ENCODE results near the gene LGALS3.

LGALS3 gene

GRCh38 chr14:55180434-55180833, 51.4 kb downstream of the LGALS3 start:
- no peaks in the 10 kb centered on the region for H3K9me2 ChIP-seq (replicated peaks; ENCODE audit: insufficient read depth, low read length)
- H3K27ac ChIP-seq (ENCODE audit: low read depth, low read length) = no peak overlapping the region
- no peak overlapping the region for H3K4me3 ChIP-seq (ENCODE audit: insufficient read depth, low read length, poor library complexity, severe bottlenecking)
- H3K27me3 ChIP-seq (ENCODE audit: low read length) = no peaks in the 10 kb centered on the region
- TF ChIP-seq EZH2phosphoT487 (conservative IDR thresholded peaks at IDR 0.05; ENCODE audit: low read length) = no peak
- no peak for TF ChIP-seq CTCF (IDR thresholded peaks at IDR 0.05; ENCODE audit: insufficient read depth, low read length, poor library complexity, severe bottlenecking)
- no peaks in the 10 kb centered on the region for H4K20me1 ChIP-seq (ENCODE audit: low read depth, low read length)
- no peaks in the 10 kb centered on the region for H3K9me3 ChIP-seq (ENCODE audit: insufficient read depth, low read length)
- H3K4me2 ChIP-seq (ENCODE audit: low read depth, low read length, poor library complexity, severe bottlenecking) = no peak overlapping the region
- peaks cover 5% of the 10 kb centered on the region; the same call in 1 of the 2 replicates for H3F3A ChIP-seq (ENCODE audit: insufficient read depth)
- peaks cover 60% of the 10 kb centered on the region for H3K36me3 ChIP-seq (ENCODE audit: low read length)
- no peak overlapping the region for H2AFZ ChIP-seq (ENCODE audit: low read depth, low read length, severe bottlenecking)
- H3K9ac ChIP-seq (ENCODE audit: low read length) = no peak overlapping the region
- peaks cover 23% of the 10 kb centered on the region; the same call in 1 of the 2 replicates for H3K79me2 ChIP-seq (ENCODE audit: insufficient read depth, low read length)

GRCh38 chr14:55188686-55189295, 59.7 kb downstream of the LGALS3 start:
- Histone ChIP-seq H3F3A (ENCODE audit: insufficient read depth) (0 out of 2 replicates have a peak, but pooled peaks cover 3% of the 10 kb centered on the region), H3K4me2 (ENCODE audit: low read depth, low read length, poor library complexity, severe bottlenecking) (peak overlapping the region; percentile 78), H3K9me3 (ENCODE audit: insufficient read depth, low read length) (no peaks in the 10 kb centered on the region), H3K79me2 (ENCODE audit: insufficient read depth, low read length) (peaks cover 63% of the 10 kb centered on the region), H3K27me3 (ENCODE audit: low read length) (no peaks in the 10 kb centered on the region), H3K9ac (ENCODE audit: low read length) (peak overlapping the region; percentile 78; the same call in 1 of the 2 replicates), H3K27ac (ENCODE audit: low read depth, low read length) (no peak overlapping the region; the same call in 1 of the 2 replicates), H3K9me2 (replicated peaks; ENCODE audit: insufficient read depth, low read length) (no peaks in the 10 kb centered on the region), H3K36me3 (ENCODE audit: low read length) (peaks cover 16% of the 10 kb centered on the region; the same call in 1 of the 2 replicates), H2AFZ (ENCODE audit: low read depth, low read length, severe bottlenecking) (no peak overlapping the region), H3K4me3 (ENCODE audit: insufficient read depth, low read length, poor library complexity, severe bottlenecking) (no peak overlapping the region), H4K20me1 (ENCODE audit: low read depth, low read length) (0 out of 2 replicates have a peak, but pooled peaks cover 10% of the 10 kb centered on the region)
- no peak for TF ChIP-seq EZH2phosphoT487 (conservative IDR thresholded peaks at IDR 0.05; ENCODE audit: low read length)
- TF ChIP-seq CTCF (IDR thresholded peaks at IDR 0.05; ENCODE audit: insufficient read depth, low read length, poor library complexity, severe bottlenecking) = no peak

DNA sequence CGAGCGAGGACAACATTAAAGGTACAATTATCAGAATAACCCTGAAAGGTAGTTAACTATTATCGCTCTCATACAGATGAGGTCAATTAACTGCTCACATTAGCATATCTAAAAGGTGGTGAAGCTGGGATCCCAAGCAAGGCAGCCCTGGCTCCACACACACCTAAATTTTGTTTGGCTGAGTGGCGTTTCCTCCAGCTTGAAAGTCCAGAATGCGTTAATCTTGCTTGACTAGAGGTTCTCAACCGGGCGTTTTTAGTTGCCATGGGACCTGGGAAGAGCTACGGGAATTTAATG, 61.8 kb downstream of the LGALS3 start:
- Histone ChIP-seq H4K20me1 (ENCODE audit: low read depth, low read length) (0 out of 2 replicates have a peak, but pooled peaks cover 10% of the 10 kb centered on the region), H3F3A (ENCODE audit: insufficient read depth) (0 out of 2 replicates have a peak, but pooled peaks cover 3% of the 10 kb centered on the region), H3K27ac (ENCODE audit: low read depth, low read length) (peak overlapping the region; percentile 70), H3K9ac (ENCODE audit: low read length) (peak overlapping the region; percentile 78), H3K36me3 (ENCODE audit: low read length) (peaks cover 16% of the 10 kb centered on the region; the same call in 1 of the 2 replicates), H3K79me2 (ENCODE audit: insufficient read depth, low read length) (peaks cover 51% of the 10 kb centered on the region), H3K4me2 (ENCODE audit: low read depth, low read length, poor library complexity, severe bottlenecking) (peak overlapping the region; percentile 78), H3K4me3 (ENCODE audit: insufficient read depth, low read length, poor library complexity, severe bottlenecking) (peak overlapping the region; percentile 71), H2AFZ (ENCODE audit: low read depth, low read length, severe bottlenecking) (peak overlapping the region; percentile 80), H3K9me2 (replicated peaks; ENCODE audit: insufficient read depth, low read length) (no peaks in the 10 kb centered on the region), H3K9me3 (ENCODE audit: insufficient read depth, low read length) (no peaks in the 10 kb centered on the region), H3K27me3 (ENCODE audit: low read length) (no peaks in the 10 kb centered on the region)
- TF ChIP-seq CTCF (IDR thresholded peaks at IDR 0.05; ENCODE audit: insufficient read depth, low read length, poor library complexity, severe bottlenecking) = no peak
- TF ChIP-seq EZH2phosphoT487 (conservative IDR thresholded peaks at IDR 0.05; ENCODE audit: low read length) = no peak

All from SU-DHL-6 (cell line).